Transverse colon (tissue), 4 donors: ENCODE results near the gene LAMA2. TPM values are rescaled to one million over a fixed set of nuclear protein-coding genes. Genes with fewer than 3 reads are reported as not detected.

Source experiments
- DNase-seq: peaks from one replicate; pipeline ENCODE4 v3.0.0-alpha.2; 2019
- H3K27ac ChIP-seq, 4 donors: fragments of 200-600 bp; sonication (generic); 2 replicates each; pipeline ENCODE4 v1.5.1; 2016 to 2018; ENCODE audit warnings: inconsistent platforms in 4 of 4
- H3K27me3 ChIP-seq: fragments of 200-600 bp; sonication (generic); 2 replicates; pipeline ENCODE4 v1.5.1; 2017; ENCODE audit warnings: inconsistent platforms
- H3K36me3 ChIP-seq, 4 donors: fragments of 200-600 bp; sonication (generic); 2 replicates each; pipeline ENCODE4 v1.5.1; 2017 to 2019; ENCODE audit warnings: inconsistent platforms in 4 of 4
- H3K4me1 ChIP-seq, 4 donors: fragments of 200-600 bp; sonication (generic); 2 replicates each; pipeline ENCODE4 v1.5.1; 2017 to 2020; ENCODE audit warnings: inconsistent platforms in 4 of 4
- H3K4me3 ChIP-seq, 4 donors: fragments of 200-600 bp; sonication (generic); 1 replicate in 1 of 4; 2 replicates in 3 of 4; pipeline versions ENCODE4 v1.5.1 to v1.6.1; 2017 to 2019; ENCODE audit warnings: inconsistent platforms in 4 of 4
- H3K9me3 ChIP-seq, 2 donors: fragments of 200-600 bp; sonication (generic); 2 replicates each; pipeline ENCODE4 v1.5.1; 2017 to 2019; ENCODE audit warnings: inconsistent platforms in 2 of 2
- EP300 ChIP-seq: sonication (generic); formaldehyde crosslinking; IDR thresholded peaks from one replicate; pipeline ENCODE4 v1.6.1; 2017; ENCODE audit warnings: antibody characterized with exemption, low read depth
- POLR2A ChIP-seq: fragments of 450-650 bp; IDR thresholded peaks from one replicate; pipeline ENCODE4 v1.6.1; 2016; ENCODE audit warnings: antibody characterized with exemption, mild to moderate bottlenecking, moderate library complexity
- POLR2AphosphoS5 ChIP-seq, 3 donors: sonication (generic); formaldehyde crosslinking; IDR thresholded peaks; one replicate each; pipeline ENCODE4 v1.6.1; 2016; ENCODE audit warnings: antibody characterized with exemption in 3 of 3
- WGBS, 2 donors: methylation state at CpG; one replicate each; pipeline ENCODE4 v1.1.5; 2018; ENCODE audit warnings: low coverage in 1 of 2; 5-methylcytosine and 5-hydroxymethylcytosine counted together
- in situ Hi-C, 4 donors: fragments of 200-750 bp; cut with MboI; loops; one replicate each; pipeline versions ENCODE4 v1.15.0 to v1.15.1; 2017; ENCODE audit warnings: low sequenced_read_pairs in 3 of 4, low pct_ligation_motif_present in 1 of 4, low pct_unique_long_range_greater_than_20kb in 1 of 4
- intact Hi-C: fragments of 100-400 bp; cut with DNase I; formaldehyde crosslinking; loops from one replicate; pipeline ENCODE4 v1.15.1; 2023; ENCODE audit warnings: low total_unique reads
- total RNA-seq, 4 donors: library from RNA; depleted of rRNA; stranded (reverse); fragments of >200 nt; gene quantifications; one replicate each; pipeline ENCODE4 v1.1.0, GENCODE V29; 2016
- TF ChIP-seq, protein P1 (sequence below), 5 experiments: fragments of 200-600 bp in 3 of 5; fragments of 450-650 bp in 2 of 5; sonication (generic) in 3 of 5; IDR thresholded peaks; 1 replicate in 2 of 5; 2 replicates in 3 of 5; pipeline ENCODE4 v1.5.1; 2016 to 2017; ENCODE audit warnings: antibody characterized with exemption in 5 of 5, inconsistent platforms in 3 of 5, mild to moderate bottlenecking in 2 of 5, moderate library complexity in 1 of 5

LAMA2 gene
- total RNA-seq, 4 donors from 2014 or later, result 12.3 to 43.0 (median 32.1) TPM

DNA sequence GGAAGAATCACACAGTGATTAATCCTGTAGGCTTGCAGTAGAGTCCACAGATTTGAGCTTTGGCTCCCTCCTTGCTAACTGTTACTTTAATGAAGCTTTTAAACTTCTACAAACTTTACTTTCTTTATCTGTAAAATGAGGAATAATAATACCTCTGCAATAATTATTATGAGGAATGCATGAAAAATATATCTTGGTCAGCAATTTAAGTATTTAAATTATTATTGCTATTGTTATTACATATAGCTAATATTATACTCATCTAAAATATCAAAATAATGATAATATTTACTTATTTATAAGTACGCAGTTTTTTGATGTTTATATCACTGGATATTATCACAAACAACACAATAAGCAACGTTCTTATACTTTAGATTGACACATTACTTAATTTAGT is 38.3 kb upstream of the LAMA2 start:
- no peak overlapping the region for H3K27ac ChIP-seq
- DNase-seq, result no peak
- WGBS, 2 donors, result 81% methylated on average over 2 of the region's 2 CpGs
- no peaks in the 10 kb centered on the region for H3K27me3 ChIP-seq
- H3K4me1 ChIP-seq, result no peaks in the 10 kb centered on the region
- H3K36me3 ChIP-seq, result no peaks in the 10 kb centered on the region
- no peaks in the 10 kb centered on the region for H3K9me3 ChIP-seq
- no peak overlapping the region for H3K4me3 ChIP-seq
- intact Hi-C loops (no loop called here), in situ Hi-C loops (no loop called here)
- TF ChIP-seq, protein P1, sequence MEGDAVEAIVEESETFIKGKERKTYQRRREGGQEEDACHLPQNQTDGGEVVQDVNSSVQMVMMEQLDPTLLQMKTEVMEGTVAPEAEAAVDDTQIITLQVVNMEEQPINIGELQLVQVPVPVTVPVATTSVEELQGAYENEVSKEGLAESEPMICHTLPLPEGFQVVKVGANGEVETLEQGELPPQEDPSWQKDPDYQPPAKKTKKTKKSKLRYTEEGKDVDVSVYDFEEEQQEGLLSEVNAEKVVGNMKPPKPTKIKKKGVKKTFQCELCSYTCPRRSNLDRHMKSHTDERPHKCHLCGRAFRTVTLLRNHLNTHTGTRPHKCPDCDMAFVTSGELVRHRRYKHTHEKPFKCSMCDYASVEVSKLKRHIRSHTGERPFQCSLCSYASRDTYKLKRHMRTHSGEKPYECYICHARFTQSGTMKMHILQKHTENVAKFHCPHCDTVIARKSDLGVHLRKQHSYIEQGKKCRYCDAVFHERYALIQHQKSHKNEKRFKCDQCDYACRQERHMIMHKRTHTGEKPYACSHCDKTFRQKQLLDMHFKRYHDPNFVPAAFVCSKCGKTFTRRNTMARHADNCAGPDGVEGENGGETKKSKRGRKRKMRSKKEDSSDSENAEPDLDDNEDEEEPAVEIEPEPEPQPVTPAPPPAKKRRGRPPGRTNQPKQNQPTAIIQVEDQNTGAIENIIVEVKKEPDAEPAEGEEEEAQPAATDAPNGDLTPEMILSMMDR (IDR thresholded peaks at IDR 0.05), result no peak
- no peak for TF ChIP-seq POLR2AphosphoS5 (IDR thresholded peaks at IDR 0.05)
- TF ChIP-seq POLR2A, result no peak
- no peak for TF ChIP-seq EP300

DNA sequence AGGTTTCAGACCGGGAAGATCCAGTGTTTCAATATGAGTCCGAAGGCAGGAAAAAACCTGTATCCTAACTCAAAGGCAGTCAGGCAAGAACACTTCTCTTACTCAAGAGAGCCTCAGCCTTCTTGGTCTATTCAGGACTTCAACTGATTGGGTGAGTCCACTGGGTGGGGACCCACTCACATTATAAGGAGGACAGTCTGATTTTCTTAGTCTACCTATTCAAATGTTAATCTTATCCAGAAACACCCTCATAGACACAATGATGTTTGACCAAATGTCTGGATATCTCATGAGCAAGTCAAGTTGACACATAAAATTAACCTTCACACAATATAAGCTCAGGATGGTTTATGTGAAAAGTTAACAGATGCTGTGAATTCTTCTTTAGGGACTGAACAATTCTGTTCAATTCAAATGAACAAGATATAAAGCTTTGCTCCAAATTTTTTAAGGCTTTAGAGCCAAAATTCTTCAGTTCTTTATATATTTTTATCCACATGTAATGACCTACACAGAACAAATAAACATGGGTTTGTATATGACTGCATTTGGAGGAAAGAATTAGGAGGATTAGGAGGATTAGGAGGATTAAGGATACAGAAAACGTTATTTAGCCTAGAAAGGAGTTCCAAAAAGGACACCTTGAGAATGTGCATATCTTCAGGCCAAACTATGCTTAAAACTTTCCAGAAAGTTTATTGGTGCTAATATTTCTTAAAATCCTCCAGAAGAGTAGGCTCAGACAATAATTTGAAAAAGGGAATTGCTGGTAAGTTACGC is 35.3 kb upstream of the LAMA2 start:
- Histone ChIP-seq H3K4me1 (no peaks in the 10 kb centered on the region), H3K27me3 (no peaks in the 10 kb centered on the region), H3K27ac (no peak overlapping the region), H3K36me3 (no peaks in the 10 kb centered on the region), H3K9me3 (no peaks in the 10 kb centered on the region), H3K4me3 (no peak overlapping the region)
- in situ Hi-C loops (no loop called here), intact Hi-C loops (no loop called here)
- no peak for DNase-seq
- TF ChIP-seq, protein P1 (IDR thresholded peaks at IDR 0.05), result no peak
- TF ChIP-seq EP300 (no peak), POLR2A (no peak), POLR2AphosphoS5 (IDR thresholded peaks at IDR 0.05) (no peak)
- WGBS, 2 donors, result 63 to 85% methylated on average over 4 of the region's 4 CpGs

DNA sequence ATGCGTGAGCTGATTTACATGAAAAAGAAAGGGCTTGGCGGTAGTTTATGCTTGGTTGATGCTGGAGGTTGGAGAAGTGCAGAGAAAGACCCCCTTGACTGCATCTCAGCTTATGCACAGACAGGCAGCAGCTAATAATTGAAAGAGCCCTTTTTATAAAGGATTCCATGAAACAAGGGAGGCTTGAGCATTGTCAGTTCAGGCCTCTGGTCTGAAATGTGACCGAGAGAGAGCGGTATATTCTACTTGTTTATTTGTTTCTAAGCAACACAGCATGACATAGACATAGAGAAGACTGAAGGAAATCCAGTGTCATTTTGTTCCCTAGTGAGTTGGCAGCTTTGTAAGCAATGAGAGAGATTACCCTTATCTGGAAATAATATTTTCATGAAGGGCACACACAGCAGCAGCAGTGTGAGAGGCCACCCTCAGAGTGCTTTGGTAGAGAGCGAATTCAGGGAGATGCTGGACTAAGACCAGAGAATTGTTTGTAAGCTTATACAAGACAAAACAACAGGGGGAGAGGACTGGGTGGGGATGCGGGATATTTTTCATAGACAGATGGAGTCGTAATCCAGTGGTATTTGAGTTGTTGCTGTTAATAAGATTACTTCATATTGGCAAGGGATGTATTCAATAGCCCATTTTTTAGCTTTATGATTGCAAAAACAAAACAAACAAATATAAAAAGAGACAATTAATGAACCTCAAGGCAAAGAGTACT is 34.6 kb upstream of the LAMA2 start:
- H3K4me3 ChIP-seq, result no peak overlapping the region
- H3K9me3 ChIP-seq, result no peaks in the 10 kb centered on the region
- no peaks in the 10 kb centered on the region for H3K27me3 ChIP-seq
- H3K27ac ChIP-seq, result no peak overlapping the region
- no peaks in the 10 kb centered on the region for H3K4me1 ChIP-seq
- DNase-seq, result no peak
- intact Hi-C loops, result no loop called here
- TF ChIP-seq POLR2AphosphoS5 (IDR thresholded peaks at IDR 0.05) (no peak), POLR2A (no peak), EP300 (no peak)
- TF ChIP-seq, protein P1 (IDR thresholded peaks at IDR 0.05), result no peak
- in situ Hi-C loops, result no loop called here
- no peaks in the 10 kb centered on the region for H3K36me3 ChIP-seq
- 80 to 83% methylated on average over 6 to 7 of the region's 7 CpGs for WGBS, 2 donors

DNA sequence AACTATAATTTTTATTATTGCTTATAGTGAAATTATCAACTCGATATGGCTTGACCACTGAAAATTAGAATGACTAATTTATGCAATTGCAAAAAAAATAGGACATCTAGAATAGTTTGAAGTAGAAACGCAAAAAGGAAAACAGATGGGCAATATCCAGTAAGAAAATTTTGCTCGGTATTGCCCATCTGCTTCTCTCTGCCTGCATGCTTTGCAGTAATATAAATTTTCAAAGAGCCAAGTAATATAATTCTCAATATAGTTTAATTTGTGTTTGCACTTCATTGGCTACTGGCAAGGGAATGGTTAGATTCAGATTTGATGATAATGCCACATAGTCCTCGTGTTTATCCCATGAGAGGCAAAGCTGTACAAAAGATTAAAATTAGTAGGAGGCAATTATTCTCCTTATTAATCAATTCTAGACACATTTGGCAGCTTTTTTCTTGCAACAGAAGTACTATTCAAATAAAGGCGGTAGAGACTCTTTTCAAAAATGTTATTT is 27.3 kb upstream of the LAMA2 start:
- intact Hi-C loops, result no loop called here
- in situ Hi-C loops, result no loop called here
- H3K4me3 ChIP-seq, result no peak overlapping the region
- H3K4me1 ChIP-seq, result no peaks in the 10 kb centered on the region
- whole genome bisulfite sequencing, 2 donors, result 61 to 79% methylated on average over 5 of the region's 5 CpGs
- H3K27me3 ChIP-seq, result no peaks in the 10 kb centered on the region
- TF ChIP-seq POLR2AphosphoS5 (IDR thresholded peaks at IDR 0.05) (no peak), EP300 (no peak)
- TF ChIP-seq, protein P1 (IDR thresholded peaks at IDR 0.05), result no peak
- no peaks in the 10 kb centered on the region for H3K36me3 ChIP-seq
- DNase-seq, result no peak
- no peak overlapping the region for H3K27ac ChIP-seq
- no peaks in the 10 kb centered on the region for H3K9me3 ChIP-seq
